ENCODE results near the gene PYURF. TPM values are rescaled to one million over a fixed set of nuclear protein-coding genes. Genes with fewer than 3 reads are reported as not detected.
"Not testable (repeated sequence)": the region's sequence is repeated elsewhere in the genome, so short reads cannot be mapped to it uniquely, and the experiment has no call there.

Gene PYURF
- total and polyA plus RNA-seq, 2 donors from 2014 or later: 63.0 to 105 TPM

- FAIRE-seq: no peak
These were observed 26.2 kb upstream of the PYURF start for GRCh38 chr4:88549815-88550214.

GRCh38 chr4:88539322-88540068, 15.9 kb upstream of the PYURF start:
- not testable (repeated sequence) for H3K9ac ChIP-seq (ENCODE audit: low read length in 3 of 3); H3K27me3 ChIP-seq (ENCODE audit: control insufficient read depth, insufficient read depth, low read length); FAIRE-seq; H3K4me3 ChIP-seq (ENCODE audit: low read length in 3 of 3); H3K4me1 ChIP-seq (ENCODE audit: control insufficient read depth in 2 of 3, insufficient read depth in 2 of 3, low read depth in 1 of 3, low read length in 3 of 3); H3K9me3 ChIP-seq (ENCODE audit: control insufficient read depth in 2 of 3, insufficient read depth in 1 of 3, low read length in 3 of 3); H3K27ac ChIP-seq (ENCODE audit: low read depth in 2 of 2, low read length in 2 of 2); H3K36me3 ChIP-seq (ENCODE audit: control insufficient read depth in 2 of 3, insufficient read depth in 3 of 3, low read length in 3 of 3)
- peak; percentile 74 for TF ChIP-seq CTCF (IDR thresholded peaks at IDR 0.05; ENCODE audit: borderline replicate concordance, extremely low read depth, insufficient read depth)
- intact Hi-C loops (cut with DNase I): loop anchor here (10.0 kb wide), 1 partner anchor 125 kb away; no protein-coding TSS in a partner anchor
- peak; percentile 29 to 84 (median 54) for DNase-seq

More at GRCh38 chr4:88549815-88550214, 26.2 kb upstream of the PYURF start:
- no peak for DNase-seq
- Histone ChIP-seq H3K27ac (ENCODE audit: low read depth in 2 of 2, low read length in 2 of 2) (no peak overlapping the region), H3K4me3 (ENCODE audit: low read length in 3 of 3) (no peak overlapping the region), H3K27me3 (ENCODE audit: control insufficient read depth, insufficient read depth, low read length) (no peaks in the 10 kb centered on the region), H3K4me1 (ENCODE audit: control insufficient read depth in 2 of 3, insufficient read depth in 2 of 3, low read depth in 1 of 3, low read length in 3 of 3) (no peaks in the 10 kb centered on the region), H3K36me3 (ENCODE audit: control insufficient read depth in 2 of 3, insufficient read depth in 3 of 3, low read length in 3 of 3) (no peaks in the 10 kb centered on the region), H3K9me3 (ENCODE audit: control insufficient read depth in 2 of 3, insufficient read depth in 1 of 3, low read length in 3 of 3) (peaks cover 0 to 2% (median 0%) of the 10 kb centered on the region in 3 donors), H3K9ac (ENCODE audit: low read length in 3 of 3) (no peak overlapping the region)
- intact Hi-C loops (cut with DNase I): no loop called here
- TF ChIP-seq CTCF (IDR thresholded peaks at IDR 0.05; ENCODE audit: borderline replicate concordance, extremely low read depth, insufficient read depth): no peak

GRCh38 chr4:88537709-88538108, 14.1 kb upstream of the PYURF start:
- no peaks in the 10 kb centered on the region for H3K4me1 ChIP-seq (ENCODE audit: control insufficient read depth in 2 of 3, insufficient read depth in 2 of 3, low read depth in 1 of 3, low read length in 3 of 3)
- DNase-seq (no peak), FAIRE-seq (no peak)
- no peak for TF ChIP-seq CTCF (IDR thresholded peaks at IDR 0.05; ENCODE audit: borderline replicate concordance, extremely low read depth, insufficient read depth)
- H3K36me3 ChIP-seq (ENCODE audit: control insufficient read depth in 2 of 3, insufficient read depth in 3 of 3, low read length in 3 of 3): no peaks in the 10 kb centered on the region
- intact Hi-C loops (cut with DNase I): loop anchor here (10.0 kb wide), 1 partner anchor 127 kb away; no protein-coding TSS in a partner anchor
- H3K9me3 ChIP-seq (ENCODE audit: control insufficient read depth in 2 of 3, insufficient read depth in 1 of 3, low read length in 3 of 3): no peaks in the 10 kb centered on the region
- H3K27ac ChIP-seq (ENCODE audit: low read depth in 2 of 2, low read length in 2 of 2): no peak overlapping the region
- H3K27me3 ChIP-seq (ENCODE audit: control insufficient read depth, insufficient read depth, low read length): no peaks in the 10 kb centered on the region
- H3K9ac ChIP-seq (ENCODE audit: low read length in 3 of 3): no peak overlapping the region
- no peak overlapping the region for H3K4me3 ChIP-seq (ENCODE audit: low read length in 3 of 3)

Data from kidney (tissue), 14 donors.